Measurements from ENCODE around the gene OR10A6.

Gene OR10A6, protein sequence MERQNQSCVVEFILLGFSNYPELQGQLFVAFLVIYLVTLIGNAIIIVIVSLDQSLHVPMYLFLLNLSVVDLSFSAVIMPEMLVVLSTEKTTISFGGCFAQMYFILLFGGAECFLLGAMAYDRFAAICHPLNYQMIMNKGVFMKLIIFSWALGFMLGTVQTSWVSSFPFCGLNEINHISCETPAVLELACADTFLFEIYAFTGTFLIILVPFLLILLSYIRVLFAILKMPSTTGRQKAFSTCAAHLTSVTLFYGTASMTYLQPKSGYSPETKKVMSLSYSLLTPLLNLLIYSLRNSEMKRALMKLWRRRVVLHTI

DNA sequence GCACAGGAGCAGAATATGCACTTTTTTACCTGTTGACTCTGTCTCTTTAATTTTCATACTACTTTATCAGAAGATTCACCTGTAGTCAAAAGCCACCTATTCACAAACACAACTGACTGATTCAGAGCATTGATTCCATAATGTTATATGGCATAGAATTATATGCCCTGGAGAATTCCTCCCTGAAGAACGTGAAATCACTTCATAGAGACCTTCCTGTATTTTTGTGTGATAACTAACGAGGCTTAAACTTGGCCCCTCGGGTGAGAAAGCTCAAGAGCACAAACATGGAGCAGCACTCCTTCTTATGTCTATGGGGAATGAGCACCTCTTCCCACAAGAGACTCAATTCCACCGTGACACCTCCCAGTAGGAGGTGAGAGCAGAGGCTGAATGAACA lies at the start of gene OR10A6:
Gene OR10A6, minus strand, starts transcription at position 101 of the 400 bp plus-strand sequence. CDS start 2,606 bp downstream, outside the sequence.
- H2AFZ ChIP-seq (ENCODE audit: low read depth, low read length): no peak within 1 kb of the TSS

DNA sequence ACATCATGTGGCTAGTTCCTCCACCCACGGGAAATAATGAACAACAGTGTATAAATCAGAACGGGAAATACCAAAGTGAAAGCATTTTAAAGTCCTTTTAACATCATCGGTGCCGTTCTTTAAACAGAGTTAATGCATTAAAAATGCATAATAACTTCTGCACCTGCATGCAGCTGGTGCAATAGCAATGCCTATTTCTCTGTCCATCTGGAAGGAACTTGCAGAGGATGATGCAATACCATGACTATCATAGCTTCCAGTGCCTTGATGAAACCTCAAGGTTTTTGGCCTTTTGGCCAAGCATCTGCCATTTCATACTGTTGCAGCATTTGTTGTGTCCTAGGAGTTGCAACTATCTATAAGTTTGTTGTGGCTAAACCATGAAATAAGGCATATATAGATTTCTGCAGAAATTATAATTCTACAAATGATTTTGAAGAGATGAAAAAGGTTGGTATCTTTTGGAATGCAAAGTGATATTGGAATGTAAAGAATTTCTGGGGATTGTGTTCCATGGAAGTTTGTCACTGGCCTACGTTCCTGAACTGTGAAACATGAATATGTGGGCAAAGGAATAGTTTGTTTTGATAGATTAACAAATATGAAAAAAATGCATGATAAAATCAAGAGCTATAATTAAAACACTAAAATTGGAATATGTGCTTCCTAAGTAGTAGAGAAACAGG lies 46.3 kb upstream of the OR10A6 start:
- H3K79me2 ChIP-seq (ENCODE audit: insufficient read depth, low read length): no peaks in the 10 kb centered on the region

More for the DNA sequence above, at the start of gene OR10A6:
- no peaks in the 10 kb centered on the region for H3K79me2 ChIP-seq (ENCODE audit: insufficient read depth, low read length)
- TF ChIP-seq, protein P1, sequence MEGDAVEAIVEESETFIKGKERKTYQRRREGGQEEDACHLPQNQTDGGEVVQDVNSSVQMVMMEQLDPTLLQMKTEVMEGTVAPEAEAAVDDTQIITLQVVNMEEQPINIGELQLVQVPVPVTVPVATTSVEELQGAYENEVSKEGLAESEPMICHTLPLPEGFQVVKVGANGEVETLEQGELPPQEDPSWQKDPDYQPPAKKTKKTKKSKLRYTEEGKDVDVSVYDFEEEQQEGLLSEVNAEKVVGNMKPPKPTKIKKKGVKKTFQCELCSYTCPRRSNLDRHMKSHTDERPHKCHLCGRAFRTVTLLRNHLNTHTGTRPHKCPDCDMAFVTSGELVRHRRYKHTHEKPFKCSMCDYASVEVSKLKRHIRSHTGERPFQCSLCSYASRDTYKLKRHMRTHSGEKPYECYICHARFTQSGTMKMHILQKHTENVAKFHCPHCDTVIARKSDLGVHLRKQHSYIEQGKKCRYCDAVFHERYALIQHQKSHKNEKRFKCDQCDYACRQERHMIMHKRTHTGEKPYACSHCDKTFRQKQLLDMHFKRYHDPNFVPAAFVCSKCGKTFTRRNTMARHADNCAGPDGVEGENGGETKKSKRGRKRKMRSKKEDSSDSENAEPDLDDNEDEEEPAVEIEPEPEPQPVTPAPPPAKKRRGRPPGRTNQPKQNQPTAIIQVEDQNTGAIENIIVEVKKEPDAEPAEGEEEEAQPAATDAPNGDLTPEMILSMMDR (IDR thresholded peaks at IDR 0.05; ENCODE audit: borderline replicate concordance, extremely low read depth, low read length, poor library complexity, severe bottlenecking): no peak
- TF ChIP-seq EZH2 (IDR thresholded peaks at IDR 0.05; ENCODE audit: borderline replicate concordance, low read depth, low read length, severe bottlenecking): no peak
- H3K27me3 ChIP-seq (ENCODE audit: insufficient read depth, low read length, poor library complexity): no peaks in the 10 kb centered on the region
- no peak within 1 kb of the TSS for H3K4me2 ChIP-seq (ENCODE audit: insufficient read depth, low read length)
- no peaks in the 10 kb centered on the region for H3K36me3 ChIP-seq (ENCODE audit: insufficient read depth, low read length)
- no peaks in the 10 kb centered on the region for H3K9me3 ChIP-seq (ENCODE audit: insufficient read depth, low read length, severe bottlenecking)
- H3K27ac ChIP-seq (ENCODE audit: low read length): no peak within 1 kb of the TSS
- H3K4me1 ChIP-seq (ENCODE audit: insufficient read depth, low read length): no peaks in the 10 kb centered on the region
- ATAC-seq (ENCODE audit: insufficient read depth, low read depth) (no peak), DNase-seq (no peak)
- H4K20me1 ChIP-seq (ENCODE audit: insufficient read depth, low read length): no peaks in the 10 kb centered on the region
- no peak within 1 kb of the TSS for H3K4me3 ChIP-seq (ENCODE audit: low read depth in 1 of 2, low read length in 2 of 2)
- no peak within 1 kb of the TSS for H3K9ac ChIP-seq (ENCODE audit: low read depth, low read length)

DNA sequence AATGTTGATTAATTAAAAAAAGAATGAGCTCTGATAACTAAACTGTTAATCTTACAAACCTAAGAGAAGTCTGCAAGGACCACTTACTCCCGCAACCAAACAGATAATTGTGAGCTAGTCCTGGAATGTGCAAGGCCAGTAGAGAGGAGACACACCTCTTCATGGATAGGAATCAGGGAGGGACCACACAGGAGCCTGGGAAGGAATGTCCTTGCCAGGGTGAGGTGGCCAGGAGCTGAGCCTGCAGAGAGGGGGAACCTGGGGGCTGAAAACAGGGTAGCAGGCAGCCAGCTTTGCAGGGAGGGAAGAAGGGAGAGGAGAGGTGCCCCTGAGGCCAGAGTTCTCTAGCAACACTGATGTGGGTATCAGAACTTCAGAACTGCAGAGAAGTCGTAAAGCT lies 43.6 kb upstream of the OR10A6 start:
- H3K27ac ChIP-seq (ENCODE audit: low read length): no peak overlapping the region
- no peaks in the 10 kb centered on the region for H3K4me1 ChIP-seq (ENCODE audit: insufficient read depth, low read length)
- H3K36me3 ChIP-seq (ENCODE audit: insufficient read depth, low read length): no peaks in the 10 kb centered on the region
- H3K9ac ChIP-seq (ENCODE audit: low read depth, low read length): no peak overlapping the region
- ATAC-seq (ENCODE audit: insufficient read depth, low read depth): no peak
- H3K4me2 ChIP-seq (ENCODE audit: insufficient read depth, low read length): no peak overlapping the region
- TF ChIP-seq, protein P1 (IDR thresholded peaks at IDR 0.05; ENCODE audit: borderline replicate concordance, extremely low read depth, low read length, poor library complexity, severe bottlenecking): no peak
- no peak for TF ChIP-seq EZH2 (IDR thresholded peaks at IDR 0.05; ENCODE audit: borderline replicate concordance, low read depth, low read length, severe bottlenecking)
- H3K79me2 ChIP-seq (ENCODE audit: insufficient read depth, low read length): no peaks in the 10 kb centered on the region
- no peak overlapping the region for H2AFZ ChIP-seq (ENCODE audit: low read depth, low read length)
- peaks cover 2% of the 10 kb centered on the region; the same call in 1 of the 2 replicates for H4K20me1 ChIP-seq (ENCODE audit: insufficient read depth, low read length)
- DNase-seq: no peak
- peaks cover 6% of the 10 kb centered on the region for H3K27me3 ChIP-seq (ENCODE audit: insufficient read depth, low read length, poor library complexity)
- H3K4me3 ChIP-seq (ENCODE audit: low read depth in 1 of 2, low read length in 2 of 2): no peak overlapping the region
- no peaks in the 10 kb centered on the region for H3K9me3 ChIP-seq (ENCODE audit: insufficient read depth, low read length, severe bottlenecking)

More for the DNA sequence above, 46.3 kb upstream of the OR10A6 start:
- DNase-seq: no peak
- ATAC-seq (ENCODE audit: insufficient read depth, low read depth): no peak
- Histone ChIP-seq H4K20me1 (ENCODE audit: insufficient read depth, low read length) (no peaks in the 10 kb centered on the region), H3K4me1 (ENCODE audit: insufficient read depth, low read length) (no peaks in the 10 kb centered on the region), H2AFZ (ENCODE audit: low read depth, low read length) (no peak overlapping the region), H3K36me3 (ENCODE audit: insufficient read depth, low read length) (no peaks in the 10 kb centered on the region), H3K4me2 (ENCODE audit: insufficient read depth, low read length) (no peak overlapping the region), H3K9ac (ENCODE audit: low read depth, low read length) (no peak overlapping the region), H3K27ac (ENCODE audit: low read length) (no peak overlapping the region), H3K9me3 (ENCODE audit: insufficient read depth, low read length, severe bottlenecking) (no peaks in the 10 kb centered on the region), H3K4me3 (ENCODE audit: low read depth in 1 of 2, low read length in 2 of 2) (no peak overlapping the region), H3K27me3 (ENCODE audit: insufficient read depth, low read length, poor library complexity) (no peaks in the 10 kb centered on the region)
- no peak for TF ChIP-seq EZH2 (IDR thresholded peaks at IDR 0.05; ENCODE audit: borderline replicate concordance, low read depth, low read length, severe bottlenecking)
- TF ChIP-seq, protein P1 (IDR thresholded peaks at IDR 0.05; ENCODE audit: borderline replicate concordance, extremely low read depth, low read length, poor library complexity, severe bottlenecking): no peak

Data from DND-41 (cell line).